ENCODE data around the gene SERPINB6. TPM values are rescaled to one million over a fixed set of nuclear protein-coding genes. Genes with fewer than 3 reads are reported as not detected.
A peak's percentile ranks its signal among the peaks of the same experiment; 100 is the strongest.

Gene SERPINB6
- total RNA-seq, 1 donor from 2014 or later = 93.8 TPM

GRCh38 chr6:2956930-2957685, 14.3 kb downstream of the SERPINB6 start:
- Histone ChIP-seq H3K9me3 (no peaks in the 10 kb centered on the region), H3K4me1 (peaks cover 58% of the 10 kb centered on the region), H3K36me3 (no peaks in the 10 kb centered on the region), H3K27me3 (no peaks in the 10 kb centered on the region), H3K27ac (peak overlapping the region; percentile 45), H3K4me3 (no peak overlapping the region)
- intact Hi-C loops (cut with DNase I) = no loop called here
- TF ChIP-seq, protein P1, sequence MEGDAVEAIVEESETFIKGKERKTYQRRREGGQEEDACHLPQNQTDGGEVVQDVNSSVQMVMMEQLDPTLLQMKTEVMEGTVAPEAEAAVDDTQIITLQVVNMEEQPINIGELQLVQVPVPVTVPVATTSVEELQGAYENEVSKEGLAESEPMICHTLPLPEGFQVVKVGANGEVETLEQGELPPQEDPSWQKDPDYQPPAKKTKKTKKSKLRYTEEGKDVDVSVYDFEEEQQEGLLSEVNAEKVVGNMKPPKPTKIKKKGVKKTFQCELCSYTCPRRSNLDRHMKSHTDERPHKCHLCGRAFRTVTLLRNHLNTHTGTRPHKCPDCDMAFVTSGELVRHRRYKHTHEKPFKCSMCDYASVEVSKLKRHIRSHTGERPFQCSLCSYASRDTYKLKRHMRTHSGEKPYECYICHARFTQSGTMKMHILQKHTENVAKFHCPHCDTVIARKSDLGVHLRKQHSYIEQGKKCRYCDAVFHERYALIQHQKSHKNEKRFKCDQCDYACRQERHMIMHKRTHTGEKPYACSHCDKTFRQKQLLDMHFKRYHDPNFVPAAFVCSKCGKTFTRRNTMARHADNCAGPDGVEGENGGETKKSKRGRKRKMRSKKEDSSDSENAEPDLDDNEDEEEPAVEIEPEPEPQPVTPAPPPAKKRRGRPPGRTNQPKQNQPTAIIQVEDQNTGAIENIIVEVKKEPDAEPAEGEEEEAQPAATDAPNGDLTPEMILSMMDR (IDR thresholded peaks at IDR 0.05) = no peak
- no peak for TF ChIP-seq POLR2AphosphoS5 (IDR thresholded peaks at IDR 0.05; ENCODE audit: insufficient read depth in 1 of 2, low read depth in 1 of 2)
- no peak for TF ChIP-seq POLR2A (IDR thresholded peaks at IDR 0.05)
- no peak for DNase-seq (ENCODE audit: extremely low spot score in 2 of 2)

DNA sequence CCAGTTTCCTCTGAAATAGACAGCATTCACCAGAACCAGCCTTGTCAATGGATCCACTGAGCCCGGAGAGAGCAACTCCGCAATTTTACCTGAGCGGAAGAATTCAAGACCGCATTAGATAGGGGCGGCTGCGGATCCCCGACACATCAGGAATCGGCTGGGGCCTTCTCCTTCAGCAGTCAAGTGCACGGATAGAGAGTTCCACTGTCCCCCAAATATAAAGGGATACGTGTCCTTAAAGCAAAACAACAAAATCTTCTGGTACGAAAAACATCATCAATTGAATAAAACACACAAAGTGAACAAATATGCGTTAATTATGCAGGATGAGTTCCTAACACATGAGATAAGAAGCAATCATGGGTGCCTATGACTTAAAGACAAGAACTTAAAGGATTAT, 18.3 kb downstream of the SERPINB6 start:
- peaks cover 24% of the 10 kb centered on the region for H3K4me1 ChIP-seq
- H3K27me3 ChIP-seq = no peaks in the 10 kb centered on the region
- DNase-seq (ENCODE audit: extremely low spot score in 2 of 2) = no peak
- peaks cover 0 to 10% of the 10 kb centered on the region in 2 donors for H3K36me3 ChIP-seq
- H3K4me3 ChIP-seq = peak overlapping the region in 1 of 2 donors; percentile 5
- peak overlapping the region; percentile 59 for H3K27ac ChIP-seq
- TF ChIP-seq POLR2A (IDR thresholded peaks at IDR 0.05) (no peak), POLR2AphosphoS5 (IDR thresholded peaks at IDR 0.05; ENCODE audit: insufficient read depth in 1 of 2, low read depth in 1 of 2) (no peak)
- TF ChIP-seq, protein P1 (IDR thresholded peaks at IDR 0.05) = no peak
- H3K9me3 ChIP-seq = no peaks in the 10 kb centered on the region
- intact Hi-C loops (cut with DNase I) = loop anchor here (5.0 kb wide), 1 partner anchor 34 kb away; no protein-coding TSS in a partner anchor

DNA sequence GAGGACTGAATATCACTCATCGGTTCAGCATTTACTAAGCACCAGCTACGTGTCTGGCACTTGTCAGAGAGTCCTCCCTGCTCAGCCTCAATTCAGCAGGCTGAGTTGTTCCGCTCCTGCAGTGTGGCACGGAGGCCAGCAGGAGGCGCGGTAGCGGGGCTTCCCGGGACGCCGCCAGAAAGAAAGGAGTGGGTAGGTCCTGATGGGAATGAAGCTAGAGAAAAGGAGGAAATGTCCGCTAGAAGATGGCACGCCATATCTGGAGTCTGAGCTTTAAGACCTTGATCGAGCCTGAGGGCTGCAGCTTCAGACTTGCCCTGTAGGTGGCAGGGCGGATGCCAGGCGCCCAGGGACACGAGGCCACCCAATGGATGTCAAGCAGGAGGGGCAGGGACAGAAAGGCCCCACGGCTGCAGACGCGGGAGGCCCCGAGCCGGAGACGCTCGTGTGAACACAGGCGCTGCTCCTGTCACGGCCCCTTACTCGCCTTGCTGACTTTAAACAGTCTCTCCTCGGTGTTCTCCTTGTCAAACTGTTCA, 18.7 kb downstream of the SERPINB6 start:
- TF ChIP-seq, protein P1 (IDR thresholded peaks at IDR 0.05) = peak; percentile 93 to 96 (median 94)
- no peak for TF ChIP-seq POLR2A (IDR thresholded peaks at IDR 0.05)
- peak; percentile 68 to 75 for TF ChIP-seq POLR2AphosphoS5 (IDR thresholded peaks at IDR 0.05; ENCODE audit: insufficient read depth in 1 of 2, low read depth in 1 of 2)
- peaks cover 19% of the 10 kb centered on the region for H3K4me1 ChIP-seq
- H3K27me3 ChIP-seq = no peaks in the 10 kb centered on the region
- peak overlapping the region in 1 of 2 donors; percentile 5 for H3K4me3 ChIP-seq
- intact Hi-C loops (cut with DNase I) = loop anchor here (5.0 kb wide), 1 partner anchor 35 kb away; no protein-coding TSS in a partner anchor
- H3K27ac ChIP-seq = peak overlapping the region; percentile 59
- peaks cover 0 to 15% of the 10 kb centered on the region in 2 donors for H3K36me3 ChIP-seq
- no peaks in the 10 kb centered on the region for H3K9me3 ChIP-seq
- no peak for DNase-seq (ENCODE audit: extremely low spot score in 2 of 2)

DNA sequence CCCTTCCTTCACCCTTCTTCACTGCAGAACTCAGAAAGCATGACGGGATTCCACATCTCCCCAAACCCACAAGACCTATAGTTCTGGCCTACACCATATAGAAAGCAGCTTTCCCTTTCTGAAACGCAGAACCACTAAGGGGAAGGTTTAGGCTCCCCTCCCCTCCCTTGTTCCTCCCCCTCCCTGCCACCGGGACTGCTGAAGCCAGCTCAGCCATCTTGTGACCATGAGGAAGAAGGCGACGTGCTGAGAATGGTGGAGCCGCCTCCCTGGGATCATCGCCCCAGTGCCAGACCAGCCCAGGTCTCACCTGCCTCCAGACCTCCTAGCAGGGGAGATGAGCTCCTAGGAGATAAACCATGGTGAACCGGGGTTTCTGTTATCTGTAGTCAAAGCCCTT, 19.6 kb downstream of the SERPINB6 start:
- TF ChIP-seq POLR2A (IDR thresholded peaks at IDR 0.05) (no peak), POLR2AphosphoS5 (IDR thresholded peaks at IDR 0.05; ENCODE audit: insufficient read depth in 1 of 2, low read depth in 1 of 2) (no peak)
- TF ChIP-seq, protein P1 (IDR thresholded peaks at IDR 0.05) = no peak
- Histone ChIP-seq H3K27me3 (no peaks in the 10 kb centered on the region), H3K27ac (peak overlapping the region; percentile 59), H3K9me3 (no peaks in the 10 kb centered on the region), H3K36me3 (peaks cover 0 to 18% of the 10 kb centered on the region in 2 donors), H3K4me1 (peaks cover 10% of the 10 kb centered on the region), H3K4me3 (no peak overlapping the region)
- intact Hi-C loops (cut with DNase I) = loop anchor here (5.0 kb wide), 1 partner anchor 36 kb away; no protein-coding TSS in a partner anchor
- DNase-seq (ENCODE audit: extremely low spot score in 2 of 2) = no peak
